Measurements from ENCODE around the gene CELSR2.
A peak's percentile ranks its signal among the peaks of the same experiment; 100 is the strongest.

CELSR2 gene

GRCh38 chr1:109229531-109230127, 19.7 kb upstream of the CELSR2 start:
- no peak for DNase-seq

DNA sequence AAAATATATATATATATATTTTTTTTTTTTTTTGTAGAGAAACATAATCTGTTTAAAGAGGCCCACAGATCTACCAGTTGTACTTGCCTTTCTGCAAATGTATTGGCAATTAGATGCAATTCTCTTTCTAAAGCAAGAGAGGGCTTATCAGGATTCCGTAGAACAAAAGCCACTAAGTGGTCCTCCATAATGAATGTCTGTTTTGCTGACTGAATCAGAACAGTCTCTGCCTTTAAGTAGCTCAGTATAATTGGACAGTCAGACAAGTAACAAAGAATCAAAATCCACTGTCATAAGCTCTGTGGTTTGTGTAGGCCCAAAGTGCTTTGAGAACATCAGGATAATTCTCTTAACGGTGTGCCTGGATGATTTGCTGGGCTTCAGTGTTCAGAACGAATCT, 18.3 kb upstream of the CELSR2 start:
- no peak for DNase-seq

DNA sequence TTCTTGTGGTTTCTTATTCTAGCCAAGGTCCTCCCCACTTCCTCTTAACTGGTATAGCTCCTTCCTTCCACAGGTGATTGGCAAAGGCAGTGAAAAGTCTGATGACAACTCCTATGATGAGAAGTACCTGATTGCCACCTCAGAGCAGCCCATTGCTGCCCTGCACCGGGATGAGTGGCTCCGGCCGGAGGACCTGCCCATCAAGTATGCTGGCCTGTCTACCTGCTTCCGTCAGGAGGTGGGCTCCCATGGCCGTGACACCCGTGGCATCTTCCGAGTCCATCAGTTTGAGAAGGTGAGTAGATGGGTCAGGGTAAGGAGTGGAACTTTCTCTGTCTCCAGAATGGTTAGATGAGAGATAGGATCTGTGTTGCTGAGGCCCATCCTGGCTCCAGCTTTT, 14.2 kb upstream of the CELSR2 start:
- DNase-seq, result no peak

DNA sequence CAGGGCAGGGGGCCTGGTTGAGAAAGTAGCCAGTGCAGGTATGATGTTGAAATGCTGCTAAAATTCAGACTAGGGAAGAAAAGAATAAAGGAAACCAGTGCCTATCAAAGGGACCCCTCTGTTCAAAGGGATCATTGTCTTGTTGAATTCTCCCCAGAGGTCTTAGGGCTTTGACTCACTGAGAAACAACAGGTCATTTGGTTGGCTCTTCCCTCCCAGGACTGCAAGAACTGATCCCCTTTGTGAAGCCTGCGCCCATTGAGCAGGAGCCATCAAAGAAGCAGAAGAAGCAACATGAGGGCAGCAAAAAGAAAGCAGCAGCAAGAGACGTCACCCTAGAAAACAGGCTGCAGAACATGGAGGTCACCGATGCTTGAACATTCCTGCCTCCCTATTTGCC, 11.8 kb upstream of the CELSR2 start:
- DNase-seq, result no peak

- no peak for DNase-seq
Measured at GRCh38 chr1:109238382-109238781, 11.0 kb upstream of the CELSR2 start.

DNA sequence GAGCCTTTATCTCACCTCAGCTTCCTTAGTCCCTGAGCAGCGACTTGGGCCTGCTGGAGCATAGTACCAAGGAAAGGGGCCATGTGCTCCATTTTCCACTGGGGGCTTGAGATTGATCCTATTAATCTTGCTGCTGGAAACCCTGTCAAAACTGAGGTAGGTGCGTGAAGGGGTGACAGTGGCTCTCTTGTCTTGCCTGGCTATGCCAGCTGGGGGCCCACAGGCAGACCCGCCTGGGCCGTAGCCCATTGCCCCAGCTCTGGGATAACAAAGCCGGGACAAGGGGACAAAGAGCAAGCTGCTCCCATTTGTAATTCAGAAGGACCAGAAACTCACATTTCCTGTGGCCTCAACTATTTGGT, 10.3 kb upstream of the CELSR2 start:
- DNase-seq, result no peak

GRCh38 chr1:109239409-109240068, 9.8 kb upstream of the CELSR2 start:
- no peak for DNase-seq

DNA sequence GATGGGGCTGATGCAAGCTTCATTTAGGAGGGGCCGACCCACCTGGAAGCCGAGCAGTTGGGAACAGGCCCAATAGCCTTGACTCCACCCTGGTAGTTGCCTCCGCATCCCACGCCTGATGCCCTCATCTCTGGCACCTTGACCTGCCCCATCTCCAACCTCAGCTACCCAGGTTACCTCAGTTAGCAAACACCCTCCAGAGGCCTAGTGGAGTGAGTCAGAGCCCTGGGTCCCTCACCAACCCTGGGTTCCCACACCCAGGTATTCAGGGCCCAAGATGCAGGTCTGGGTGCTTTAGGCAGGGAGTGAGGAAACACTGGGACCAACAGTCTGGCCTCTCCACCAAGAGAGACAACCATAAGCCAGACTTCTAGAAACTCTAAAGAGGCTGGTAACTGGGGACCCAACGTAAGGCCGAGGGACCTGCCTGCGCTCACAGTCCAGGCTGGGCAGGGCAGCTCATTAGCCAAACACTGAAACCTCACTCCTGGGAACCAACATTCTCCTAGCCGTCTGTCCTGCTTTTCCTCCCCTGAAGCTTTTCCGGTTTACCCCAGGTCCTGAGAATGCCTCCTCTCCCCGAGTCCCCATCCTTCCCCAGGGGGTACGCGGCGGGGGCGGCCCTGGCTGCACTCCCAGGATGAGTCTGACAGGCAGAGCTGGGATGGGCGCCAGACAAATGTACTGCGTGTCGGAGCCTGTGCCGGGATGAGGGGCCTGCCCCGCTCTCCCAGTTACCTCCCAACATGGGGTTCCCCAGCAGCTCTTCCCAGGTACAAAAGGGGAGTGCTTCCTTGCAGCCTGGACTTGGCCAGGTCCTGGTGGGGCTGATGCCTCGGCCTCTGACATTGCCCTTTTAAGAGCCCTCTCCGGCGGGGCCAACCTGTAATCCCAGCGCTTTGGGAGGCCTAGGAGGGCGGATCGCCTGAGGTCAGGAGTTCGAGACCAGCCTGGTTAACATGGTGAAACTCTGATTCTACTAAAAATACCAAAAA, 8.9 kb upstream of the CELSR2 start:
- DNase-seq, result peak; percentile 14

GRCh38 chr1:109241344-109241743, 8.0 kb upstream of the CELSR2 start:
- no peak for DNase-seq

- DNase-seq, result no peak
Measured at GRCh38 chr1:109241841-109242345, 7.4 kb upstream of the CELSR2 start.

GRCh38 chr1:109242387-109242786, 7.0 kb upstream of the CELSR2 start:
- no peak for DNase-seq

- DNase-seq, result no peak
Measured at GRCh38 chr1:109243221-109243620, 6.1 kb upstream of the CELSR2 start.

GRCh38 chr1:109243860-109244552, 5.3 kb upstream of the CELSR2 start:
- no peak for DNase-seq

DNA sequence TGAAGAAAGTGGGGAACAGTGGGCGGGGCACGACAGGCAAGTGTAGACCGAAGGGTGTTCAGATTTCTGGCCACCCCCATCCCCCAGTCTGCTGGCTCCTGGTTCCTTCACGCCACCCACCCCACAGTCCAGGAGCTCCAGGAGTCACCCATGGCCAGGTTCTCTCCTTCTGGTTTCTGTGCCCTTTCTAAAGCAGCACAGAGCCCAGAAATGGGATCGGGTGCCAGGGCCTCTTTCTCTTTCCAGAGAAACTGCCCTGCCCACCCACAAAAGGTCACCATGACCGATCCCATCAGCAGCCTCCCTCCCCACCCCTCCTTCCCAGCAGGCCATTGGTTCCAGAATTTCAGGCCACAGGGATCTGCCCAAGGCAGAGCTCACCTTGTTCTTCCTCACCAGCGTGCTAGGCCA, 3.2 kb upstream of the CELSR2 start:
- no peak for DNase-seq

DNA sequence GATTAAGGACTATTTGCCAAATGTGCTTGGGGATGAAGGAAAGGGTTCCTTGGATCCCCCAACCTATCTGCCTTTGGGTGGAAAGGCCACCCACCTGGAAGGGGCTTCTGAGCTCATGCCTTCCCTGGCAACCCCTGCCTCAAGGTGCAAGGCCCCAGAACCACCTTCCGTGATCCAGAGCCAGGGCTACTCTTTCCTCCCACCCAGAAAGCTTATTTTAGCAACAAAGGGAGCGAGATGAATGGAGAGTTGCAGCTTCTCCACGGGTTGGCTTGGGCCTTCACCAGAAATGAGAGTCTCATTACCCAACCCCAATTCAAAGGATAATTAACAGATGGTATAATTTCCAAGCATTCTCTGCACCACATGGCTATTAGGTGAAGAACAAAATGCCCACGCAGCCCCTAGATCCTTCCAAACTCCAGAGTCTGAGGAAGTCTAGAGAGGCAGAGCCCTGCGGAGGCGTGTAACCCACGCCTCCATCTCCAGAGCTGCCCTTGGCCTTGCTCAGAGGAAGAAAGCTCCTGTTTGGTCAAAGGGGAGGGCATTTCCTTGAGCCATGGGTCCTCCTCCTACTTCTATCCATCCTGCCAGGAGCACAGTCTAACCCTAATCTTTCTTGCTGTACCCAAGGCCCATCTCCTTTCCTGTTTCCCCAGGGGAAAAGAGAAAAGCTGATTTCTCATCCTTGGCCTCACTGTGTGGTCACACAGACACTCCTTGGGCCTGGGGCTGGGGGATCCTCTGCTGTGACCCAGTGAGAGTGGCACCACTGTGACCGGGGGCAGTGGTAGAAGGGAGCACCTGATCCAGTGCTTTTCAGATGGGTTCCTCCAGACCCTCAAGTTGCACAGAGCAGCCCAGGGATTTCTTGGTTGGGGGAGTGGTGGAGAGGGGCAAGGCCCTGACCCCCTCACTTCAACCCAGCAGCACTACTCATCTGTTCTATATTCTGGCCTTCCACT, 1.7 kb upstream of the CELSR2 start:
- DNase-seq, result no peak

DNA sequence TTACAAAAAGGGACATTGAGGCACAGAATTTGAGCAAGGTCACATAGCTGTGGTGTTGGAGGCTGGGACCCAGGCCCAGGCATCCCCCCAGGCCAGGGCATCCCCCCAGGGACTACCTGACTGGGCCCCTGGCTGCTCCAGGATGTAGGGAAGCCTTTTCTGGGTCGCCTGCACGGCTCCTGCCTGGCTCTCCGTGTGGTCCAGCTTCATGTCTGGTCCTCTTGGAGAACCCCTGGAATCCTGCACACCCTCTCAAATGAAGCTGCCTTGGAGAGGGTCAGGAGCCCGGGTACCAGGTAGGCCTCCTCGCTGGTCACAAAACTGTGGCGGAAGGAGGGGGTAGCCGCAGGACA, 919 bp upstream of the CELSR2 start:
- DNase-seq, result no peak

GRCh38 chr1:109249654-109250401, 489 bp downstream of the CELSR2 start:
- DNase-seq, result no peak

GRCh38 chr1:109250454-109251276, 1.3 kb downstream of the CELSR2 start:
- DNase-seq, result no peak

- DNase-seq, result no peak
Measured at GRCh38 chr1:109251277-109252166, 2.2 kb downstream of the CELSR2 start.

Data from central memory CD4-positive, alpha-beta T cell (primary cell).